ENCODE results near the gene VPS4A. TPM values are rescaled to one million over a fixed set of nuclear protein-coding genes. Genes with fewer than 3 reads are reported as not detected.
A peak's percentile ranks its signal among the peaks of the same experiment; 100 is the strongest.

VPS4A gene
- total RNA-seq, 1 donor from 2014 or later: 25.6 TPM

GRCh38 chr16:69324013-69324531 is 12.9 kb downstream of the VPS4A start:
- no peaks in the 10 kb centered on the region for H3K27me3 ChIP-seq (ENCODE audit: control insufficient read depth in 3 of 3, insufficient read depth in 3 of 3, low read length in 3 of 3)
- H3K9me3 ChIP-seq (ENCODE audit: control insufficient read depth in 3 of 3, low read length in 3 of 3): no peaks in the 10 kb centered on the region
- no peak overlapping the region for H3K4me3 ChIP-seq (ENCODE audit: low read length in 3 of 3)
- peaks cover 34 to 62% (median 51%) of the 10 kb centered on the region in 3 donors for H3K4me1 ChIP-seq (ENCODE audit: control insufficient read depth in 3 of 3, insufficient read depth in 3 of 3, low read length in 3 of 3)
- peak overlapping the region; percentile 86 for H3K27ac ChIP-seq (ENCODE audit: low read depth, low read length)
- H3K36me3 ChIP-seq (ENCODE audit: control insufficient read depth in 3 of 3, insufficient read depth in 3 of 3, low read length in 3 of 3): peaks cover 56 to 62% (median 60%) of the 10 kb centered on the region in 3 donors
- peak overlapping the region in 1 of 3 donors; percentile 64 for H3K9ac ChIP-seq (ENCODE audit: low read depth in 1 of 3, low read length in 3 of 3)

GRCh38 chr16:69324585-69325253 is 13.6 kb downstream of the VPS4A start:
- H3K9me3 ChIP-seq (ENCODE audit: control insufficient read depth in 3 of 3, low read length in 3 of 3): no peaks in the 10 kb centered on the region
- peaks cover 49 to 56% (median 53%) of the 10 kb centered on the region in 3 donors for H3K36me3 ChIP-seq (ENCODE audit: control insufficient read depth in 3 of 3, insufficient read depth in 3 of 3, low read length in 3 of 3)
- no peaks in the 10 kb centered on the region for H3K27me3 ChIP-seq (ENCODE audit: control insufficient read depth in 3 of 3, insufficient read depth in 3 of 3, low read length in 3 of 3)
- peaks cover 40 to 68% (median 58%) of the 10 kb centered on the region in 3 donors for H3K4me1 ChIP-seq (ENCODE audit: control insufficient read depth in 3 of 3, insufficient read depth in 3 of 3, low read length in 3 of 3)
- H3K4me3 ChIP-seq (ENCODE audit: low read length in 3 of 3): peak overlapping the region in 1 of 3 donors; percentile 6
- peak overlapping the region in 1 of 3 donors; percentile 64 for H3K9ac ChIP-seq (ENCODE audit: low read depth in 1 of 3, low read length in 3 of 3)
- H3K27ac ChIP-seq (ENCODE audit: low read depth, low read length): peak overlapping the region; percentile 86

GRCh38 chr16:69325784-69326171 is 14.6 kb downstream of the VPS4A start:
- Histone ChIP-seq H3K27ac (ENCODE audit: low read depth, low read length) (peak overlapping the region; percentile 86), H3K36me3 (ENCODE audit: control insufficient read depth in 3 of 3, insufficient read depth in 3 of 3, low read length in 3 of 3) (peaks cover 39 to 45% (median 43%) of the 10 kb centered on the region in 3 donors)

GRCh38 chr16:69326172-69326873 is 15.2 kb downstream of the VPS4A start:
- H3K9me3 ChIP-seq (ENCODE audit: control insufficient read depth in 3 of 3, low read length in 3 of 3): no peaks in the 10 kb centered on the region
- peak overlapping the region; percentile 41 to 57 (median 48) for H3K4me3 ChIP-seq (ENCODE audit: low read length in 3 of 3)
- peak overlapping the region; percentile 86 for H3K27ac ChIP-seq (ENCODE audit: low read depth, low read length)
- no peaks in the 10 kb centered on the region for H3K27me3 ChIP-seq (ENCODE audit: control insufficient read depth in 3 of 3, insufficient read depth in 3 of 3, low read length in 3 of 3)
- peaks cover 33 to 40% (median 37%) of the 10 kb centered on the region in 3 donors for H3K36me3 ChIP-seq (ENCODE audit: control insufficient read depth in 3 of 3, insufficient read depth in 3 of 3, low read length in 3 of 3)
- peak overlapping the region; percentile 11 to 71 (median 44) for H3K9ac ChIP-seq (ENCODE audit: low read depth in 1 of 3, low read length in 3 of 3)
- peaks cover 40 to 68% (median 63%) of the 10 kb centered on the region in 3 donors for H3K4me1 ChIP-seq (ENCODE audit: control insufficient read depth in 3 of 3, insufficient read depth in 3 of 3, low read length in 3 of 3)

More at GRCh38 chr16:69325784-69326171, 14.6 kb downstream of the VPS4A start:
- H3K9me3 ChIP-seq (ENCODE audit: control insufficient read depth in 3 of 3, low read length in 3 of 3): no peaks in the 10 kb centered on the region
- no peaks in the 10 kb centered on the region for H3K27me3 ChIP-seq (ENCODE audit: control insufficient read depth in 3 of 3, insufficient read depth in 3 of 3, low read length in 3 of 3)
- peak overlapping the region in 2 of 3 donors; percentile 44 to 71 for H3K9ac ChIP-seq (ENCODE audit: low read depth in 1 of 3, low read length in 3 of 3)
- H3K4me3 ChIP-seq (ENCODE audit: low read length in 3 of 3): peak overlapping the region; percentile 30 to 57 (median 48)
- H3K4me1 ChIP-seq (ENCODE audit: control insufficient read depth in 3 of 3, insufficient read depth in 3 of 3, low read length in 3 of 3): peaks cover 40 to 68% (median 60%) of the 10 kb centered on the region in 3 donors

- Histone ChIP-seq H3K9ac (ENCODE audit: low read depth in 1 of 3, low read length in 3 of 3) (peak overlapping the region; percentile 68 to 89 (median 79)), H3K4me3 (ENCODE audit: low read length in 3 of 3) (peak overlapping the region in 2 of 3 donors; percentile 83 to 85), H3K4me1 (ENCODE audit: control insufficient read depth in 3 of 3, insufficient read depth in 3 of 3, low read length in 3 of 3) (peaks cover 44 to 66% (median 65%) of the 10 kb centered on the region in 3 donors), H3K9me3 (ENCODE audit: control insufficient read depth in 3 of 3, low read length in 3 of 3) (no peaks in the 10 kb centered on the region), H3K36me3 (ENCODE audit: control insufficient read depth in 3 of 3, insufficient read depth in 3 of 3, low read length in 3 of 3) (peaks cover 32 to 37% (median 34%) of the 10 kb centered on the region in 3 donors), H3K27me3 (ENCODE audit: control insufficient read depth in 3 of 3, insufficient read depth in 3 of 3, low read length in 3 of 3) (no peaks in the 10 kb centered on the region), H3K27ac (ENCODE audit: low read depth, low read length) (peak overlapping the region; percentile 86)
Observed at GRCh38 chr16:69327585-69328310, 16.6 kb downstream of the VPS4A start.

GRCh38 chr16:69328854-69329316 is 17.7 kb downstream of the VPS4A start:
- peak overlapping the region; percentile 78 to 85 (median 83) for H3K4me3 ChIP-seq (ENCODE audit: low read length in 3 of 3)
- H3K9ac ChIP-seq (ENCODE audit: low read depth in 1 of 3, low read length in 3 of 3): peak overlapping the region; percentile 69 to 89 (median 79)
- H3K4me1 ChIP-seq (ENCODE audit: control insufficient read depth in 3 of 3, insufficient read depth in 3 of 3, low read length in 3 of 3): peaks cover 45 to 57% (median 55%) of the 10 kb centered on the region in 3 donors
- peaks cover 33 to 35% (median 35%) of the 10 kb centered on the region in 3 donors for H3K36me3 ChIP-seq (ENCODE audit: control insufficient read depth in 3 of 3, insufficient read depth in 3 of 3, low read length in 3 of 3)
- H3K9me3 ChIP-seq (ENCODE audit: control insufficient read depth in 3 of 3, low read length in 3 of 3): no peaks in the 10 kb centered on the region
- H3K27ac ChIP-seq (ENCODE audit: low read depth, low read length): peak overlapping the region; percentile 82
- no peaks in the 10 kb centered on the region for H3K27me3 ChIP-seq (ENCODE audit: control insufficient read depth in 3 of 3, insufficient read depth in 3 of 3, low read length in 3 of 3)

GRCh38 chr16:69329369-69330285 is 18.5 kb downstream of the VPS4A start:
- Histone ChIP-seq H3K9me3 (ENCODE audit: control insufficient read depth in 3 of 3, low read length in 3 of 3) (no peaks in the 10 kb centered on the region), H3K9ac (ENCODE audit: low read depth in 1 of 3, low read length in 3 of 3) (peak overlapping the region; percentile 79 to 93 (median 89)), H3K36me3 (ENCODE audit: control insufficient read depth in 3 of 3, insufficient read depth in 3 of 3, low read length in 3 of 3) (peaks cover 34 to 39% (median 36%) of the 10 kb centered on the region in 3 donors), H3K27me3 (ENCODE audit: control insufficient read depth in 3 of 3, insufficient read depth in 3 of 3, low read length in 3 of 3) (no peaks in the 10 kb centered on the region), H3K4me1 (ENCODE audit: control insufficient read depth in 3 of 3, insufficient read depth in 3 of 3, low read length in 3 of 3) (peaks cover 44 to 50% (median 47%) of the 10 kb centered on the region in 3 donors), H3K27ac (ENCODE audit: low read depth, low read length) (peak overlapping the region; percentile 82), H3K4me3 (ENCODE audit: low read length in 3 of 3) (peak overlapping the region; percentile 78 to 85 (median 83))

- Histone ChIP-seq H3K4me3 (ENCODE audit: low read length in 3 of 3) (peak within 1 kb of the TSS; percentile 78 to 85 (median 83)), H3K27ac (ENCODE audit: low read depth, low read length) (peak within 1 kb of the TSS; percentile 82), H3K9me3 (ENCODE audit: control insufficient read depth in 3 of 3, low read length in 3 of 3) (no peaks in the 10 kb centered on the region), H3K4me1 (ENCODE audit: control insufficient read depth in 3 of 3, insufficient read depth in 3 of 3, low read length in 3 of 3) (peaks cover 42 to 45% (median 44%) of the 10 kb centered on the region in 3 donors), H3K36me3 (ENCODE audit: control insufficient read depth in 3 of 3, insufficient read depth in 3 of 3, low read length in 3 of 3) (peaks cover 37 to 43% (median 39%) of the 10 kb centered on the region in 3 donors), H3K9ac (ENCODE audit: low read depth in 1 of 3, low read length in 3 of 3) (peak within 1 kb of the TSS; percentile 87 to 93 (median 89)), H3K27me3 (ENCODE audit: control insufficient read depth in 3 of 3, insufficient read depth in 3 of 3, low read length in 3 of 3) (no peaks in the 10 kb centered on the region)
Observed at GRCh38 chr16:69330286-69331109, 19.3 kb downstream of the VPS4A start, which contains the start of gene PDF. PDF (minus strand) TSS chr16:69330588; CDS start chr16:69330570, 18 bp downstream.

Measured in skeletal muscle tissue (tissue), 4 donors.